NB4 (cell line): ENCODE data around the gene CXADR.

Experiments
- MAX ChIP-seq: IDR thresholded peaks from 2 replicates; pipeline ENCODE4 v1.6.1; 2011; ENCODE audit warnings: low read depth, low read length
- TF ChIP-seq, protein P1 (sequence below): IDR thresholded peaks from one replicate; pipeline ENCODE4 v1.5.1; 2012; ENCODE audit warnings: low read depth, low read length

DNA sequence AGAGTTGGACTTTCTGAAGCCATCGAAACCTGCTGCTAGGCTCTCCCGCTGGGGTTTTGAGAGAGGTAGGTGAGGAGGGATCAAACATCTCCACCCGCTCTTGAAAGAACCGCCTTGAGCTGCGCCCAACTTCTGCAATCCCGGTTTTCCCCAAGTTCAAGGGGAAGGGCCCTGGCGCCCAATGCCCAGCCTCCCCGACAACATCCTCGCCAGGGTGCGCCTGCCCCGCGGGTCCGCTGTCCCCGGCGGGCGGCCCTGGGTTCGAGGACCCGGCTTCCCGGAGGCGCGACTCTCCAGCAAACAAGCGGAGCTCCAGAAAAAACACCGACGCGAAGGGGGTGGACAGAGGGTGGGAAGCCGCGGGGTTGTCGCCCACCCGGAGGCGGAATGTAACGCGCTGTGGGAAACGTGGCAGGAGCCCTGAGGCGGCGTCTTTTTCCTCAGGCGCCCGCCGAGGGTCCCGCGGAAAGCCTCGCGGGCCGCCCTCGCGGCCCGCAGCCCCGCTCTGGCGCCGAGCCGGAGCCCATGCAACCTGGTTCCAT lies 99.3 kb downstream of the CXADR start:
- no peak for TF ChIP-seq MAX
- TF ChIP-seq, protein P1, sequence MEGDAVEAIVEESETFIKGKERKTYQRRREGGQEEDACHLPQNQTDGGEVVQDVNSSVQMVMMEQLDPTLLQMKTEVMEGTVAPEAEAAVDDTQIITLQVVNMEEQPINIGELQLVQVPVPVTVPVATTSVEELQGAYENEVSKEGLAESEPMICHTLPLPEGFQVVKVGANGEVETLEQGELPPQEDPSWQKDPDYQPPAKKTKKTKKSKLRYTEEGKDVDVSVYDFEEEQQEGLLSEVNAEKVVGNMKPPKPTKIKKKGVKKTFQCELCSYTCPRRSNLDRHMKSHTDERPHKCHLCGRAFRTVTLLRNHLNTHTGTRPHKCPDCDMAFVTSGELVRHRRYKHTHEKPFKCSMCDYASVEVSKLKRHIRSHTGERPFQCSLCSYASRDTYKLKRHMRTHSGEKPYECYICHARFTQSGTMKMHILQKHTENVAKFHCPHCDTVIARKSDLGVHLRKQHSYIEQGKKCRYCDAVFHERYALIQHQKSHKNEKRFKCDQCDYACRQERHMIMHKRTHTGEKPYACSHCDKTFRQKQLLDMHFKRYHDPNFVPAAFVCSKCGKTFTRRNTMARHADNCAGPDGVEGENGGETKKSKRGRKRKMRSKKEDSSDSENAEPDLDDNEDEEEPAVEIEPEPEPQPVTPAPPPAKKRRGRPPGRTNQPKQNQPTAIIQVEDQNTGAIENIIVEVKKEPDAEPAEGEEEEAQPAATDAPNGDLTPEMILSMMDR, result no peak
